SU-DHL-6 (cell line): ENCODE data around the gene NPC1.

Source experiments
- CTCF ChIP-seq: fragments of 200-600 bp; sonication (generic); IDR thresholded peaks from one replicate; pipeline ENCODE4 v1.5.1; 2017; ENCODE audit warnings: antibody characterized with exemption, mild to moderate bottlenecking, low read length, moderate library complexity; ENCODE audit not compliant: insufficient read depth, poor library complexity, severe bottlenecking
- EZH2phosphoT487 ChIP-seq: fragments of 200-600 bp; sonication (generic), shearing (Covaris generic); conservative IDR thresholded peaks from 2 replicates; pipeline ENCODE4 v1.6.1; 2018; ENCODE audit warnings: mild to moderate bottlenecking, antibody characterized with exemption, low read length, moderate library complexity, mixed read lengths

DNA sequence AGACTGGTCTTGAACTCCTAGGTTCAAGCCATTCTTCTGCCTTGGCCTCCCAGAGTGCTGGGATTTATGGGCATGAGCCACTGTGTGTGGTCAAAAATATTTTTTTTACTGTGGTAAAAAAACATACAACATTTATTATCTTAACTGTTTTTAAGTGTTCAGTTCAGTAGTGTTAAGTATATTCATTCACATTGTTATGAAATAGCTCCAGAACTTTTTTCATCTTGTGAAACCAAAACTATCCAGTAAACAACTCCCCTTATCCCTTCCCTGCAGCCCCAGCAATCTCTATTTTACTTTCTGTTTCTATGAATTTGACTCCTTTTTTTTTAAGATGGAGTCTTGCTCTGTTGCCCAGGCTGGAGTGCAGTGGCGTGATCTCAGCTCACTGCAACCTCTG lies 73.7 kb downstream of the NPC1 start:
- TF ChIP-seq CTCF (no peak), EZH2phosphoT487 (no peak)
